ENCODE data around the gene PRDM16. TPM values are rescaled to one million over a fixed set of nuclear protein-coding genes. Genes with fewer than 3 reads are reported as not detected.

PRDM16 gene
- total RNA-seq, 2 experiments from 2014 or later, result not detected

- no peak overlapping the region for H3K27ac ChIP-seq (ENCODE audit: low read depth, low read length, poor library complexity, severe bottlenecking)
- ChIA-PET CTCF (ENCODE audit: unreplicated experiment) (no interaction called here), POLR2A (no interaction called here)
- no peaks in the 10 kb centered on the region for H4K20me1 ChIP-seq (ENCODE audit: insufficient read depth, low read length)
- H3K36me3 ChIP-seq (ENCODE audit: insufficient read depth, low read length), result no peaks in the 10 kb centered on the region
- no peaks in the 10 kb centered on the region for H3K9me3 ChIP-seq (ENCODE audit: low read length)
- no peaks in the 10 kb centered on the region for H3K4me1 ChIP-seq (ENCODE audit: insufficient read depth, low read length, poor library complexity, severe bottlenecking)
- H3K4me3 ChIP-seq (ENCODE audit: low read depth, low read length, poor library complexity, severe bottlenecking), result no peak overlapping the region
- no peak for DNase-seq (ENCODE audit: low spot score)
- TF ChIP-seq CTCF (conservative IDR thresholded peaks at IDR 0.05; ENCODE audit: low read length), result no peak
- TF ChIP-seq EZH2phosphoT487 (IDR thresholded peaks at IDR 0.05; ENCODE audit: borderline replicate concordance, low read depth, low read length), result no peak
- H3K4me2 ChIP-seq (ENCODE audit: low read length), result no peak overlapping the region
- H3K9me2 ChIP-seq (ENCODE audit: insufficient read depth, low read length), result no peaks in the 10 kb centered on the region
- intact Hi-C loops (cut with micrococcal nuclease; ENCODE audit: unreplicated experiment), result no loop called here
- BruUV-seq (replicated peaks), result no TSS peak
- H3K79me2 ChIP-seq (ENCODE audit: insufficient read depth, low read depth, low read length), result no peaks in the 10 kb centered on the region
- no peak overlapping the region for H2AFZ ChIP-seq (ENCODE audit: low read length)
Measured at GRCh38 chr1:3477241-3477995, 408.4 kb downstream of the PRDM16 start.

GRCh38 chr1:3478187-3478586, 409.2 kb downstream of the PRDM16 start:
- TF ChIP-seq EZH2phosphoT487 (IDR thresholded peaks at IDR 0.05; ENCODE audit: borderline replicate concordance, low read depth, low read length) (no peak), CTCF (conservative IDR thresholded peaks at IDR 0.05; ENCODE audit: low read length) (no peak)
- CTCF ChIA-PET (ENCODE audit: unreplicated experiment), result no interaction called here
- H3K79me2 ChIP-seq (ENCODE audit: insufficient read depth, low read depth, low read length), result no peaks in the 10 kb centered on the region
- H2AFZ ChIP-seq (ENCODE audit: low read length), result no peak overlapping the region
- DNase-seq (ENCODE audit: low spot score), result no peak
- H3K9me2 ChIP-seq (ENCODE audit: insufficient read depth, low read length), result no peaks in the 10 kb centered on the region
- no peak overlapping the region for H3K4me3 ChIP-seq (ENCODE audit: low read depth, low read length, poor library complexity, severe bottlenecking)
- no TSS peak for BruUV-seq (replicated peaks)
- POLR2A ChIA-PET, result no interaction called here
- no peak overlapping the region for H3K27ac ChIP-seq (ENCODE audit: low read depth, low read length, poor library complexity, severe bottlenecking)
- H3K4me1 ChIP-seq (ENCODE audit: insufficient read depth, low read length, poor library complexity, severe bottlenecking), result no peaks in the 10 kb centered on the region
- H4K20me1 ChIP-seq (ENCODE audit: insufficient read depth, low read length), result no peaks in the 10 kb centered on the region
- H3K4me2 ChIP-seq (ENCODE audit: low read length), result no peak overlapping the region
- H3K36me3 ChIP-seq (ENCODE audit: insufficient read depth, low read length), result no peaks in the 10 kb centered on the region
- intact Hi-C loops (cut with micrococcal nuclease; ENCODE audit: unreplicated experiment), result no loop called here
- no peaks in the 10 kb centered on the region for H3K9me3 ChIP-seq (ENCODE audit: low read length)

- ChIA-PET CTCF (ENCODE audit: unreplicated experiment) (no interaction called here), POLR2A (no interaction called here)
- no TSS peak for BruUV-seq (replicated peaks)
- Histone ChIP-seq H4K20me1 (ENCODE audit: insufficient read depth, low read length) (no peaks in the 10 kb centered on the region), H3K4me3 (ENCODE audit: low read depth, low read length, poor library complexity, severe bottlenecking) (no peak overlapping the region), H2AFZ (ENCODE audit: low read length) (no peak overlapping the region), H3K4me1 (ENCODE audit: insufficient read depth, low read length, poor library complexity, severe bottlenecking) (no peaks in the 10 kb centered on the region), H3K36me3 (ENCODE audit: insufficient read depth, low read length) (no peaks in the 10 kb centered on the region), H3K9me2 (ENCODE audit: insufficient read depth, low read length) (no peaks in the 10 kb centered on the region), H3K27ac (ENCODE audit: low read depth, low read length, poor library complexity, severe bottlenecking) (no peak overlapping the region), H3K79me2 (ENCODE audit: insufficient read depth, low read depth, low read length) (no peaks in the 10 kb centered on the region), H3K9me3 (ENCODE audit: low read length) (no peaks in the 10 kb centered on the region), H3K4me2 (ENCODE audit: low read length) (no peak overlapping the region)
- TF ChIP-seq CTCF (conservative IDR thresholded peaks at IDR 0.05; ENCODE audit: low read length) (no peak), EZH2phosphoT487 (IDR thresholded peaks at IDR 0.05; ENCODE audit: borderline replicate concordance, low read depth, low read length) (no peak)
- intact Hi-C loops (cut with micrococcal nuclease; ENCODE audit: unreplicated experiment), result no loop called here
- DNase-seq (ENCODE audit: low spot score), result no peak
Measured at GRCh38 chr1:3479511-3480368, 410.7 kb downstream of the PRDM16 start.
